ENCODE results near the gene CDH13.

The CDH13 gene

GRCh38 chr16:82855471-82855870 lies 228.7 kb downstream of the CDH13 start:
- DNase-seq = no peak

DNA sequence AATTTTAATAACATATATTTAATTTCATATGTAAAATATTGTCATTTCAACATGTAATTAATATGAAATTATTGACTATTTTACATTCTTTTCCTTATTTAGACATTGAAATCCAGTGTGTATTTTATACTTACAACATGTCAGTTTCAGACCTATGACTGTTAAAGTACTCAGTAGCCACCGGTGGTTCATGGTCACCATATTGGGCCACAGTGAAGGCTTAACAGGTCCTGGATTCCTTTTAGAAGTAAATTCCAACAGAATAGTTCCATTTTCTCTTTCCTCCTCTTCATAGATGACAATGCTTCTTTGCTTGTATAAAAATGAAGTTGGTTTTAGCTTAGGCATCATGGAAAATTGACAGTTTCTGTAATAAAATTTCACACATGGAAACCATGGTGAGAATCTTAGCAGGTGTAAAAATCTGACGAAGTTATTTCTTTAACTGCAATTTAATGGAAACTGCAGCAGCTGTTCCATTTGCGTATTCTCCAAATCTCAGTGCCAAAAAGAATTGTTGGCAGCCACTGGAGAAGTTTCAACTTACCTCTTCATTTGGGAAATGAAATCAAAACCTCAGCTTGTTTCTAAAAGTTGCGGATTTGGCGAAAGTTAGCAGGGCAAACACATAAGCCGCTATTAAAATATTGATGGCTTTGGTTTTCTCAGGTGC lies 231.1 kb downstream of the CDH13 start:
- no peak for DNase-seq

GRCh38 chr16:82859662-82860061 lies 232.9 kb downstream of the CDH13 start:
- no peak for DNase-seq

- DNase-seq = no peak
Observed at GRCh38 chr16:82860071-82860470, 233.3 kb downstream of the CDH13 start.

- no peak for DNase-seq
Observed at GRCh38 chr16:82862057-82862456, 235.3 kb downstream of the CDH13 start.

DNA sequence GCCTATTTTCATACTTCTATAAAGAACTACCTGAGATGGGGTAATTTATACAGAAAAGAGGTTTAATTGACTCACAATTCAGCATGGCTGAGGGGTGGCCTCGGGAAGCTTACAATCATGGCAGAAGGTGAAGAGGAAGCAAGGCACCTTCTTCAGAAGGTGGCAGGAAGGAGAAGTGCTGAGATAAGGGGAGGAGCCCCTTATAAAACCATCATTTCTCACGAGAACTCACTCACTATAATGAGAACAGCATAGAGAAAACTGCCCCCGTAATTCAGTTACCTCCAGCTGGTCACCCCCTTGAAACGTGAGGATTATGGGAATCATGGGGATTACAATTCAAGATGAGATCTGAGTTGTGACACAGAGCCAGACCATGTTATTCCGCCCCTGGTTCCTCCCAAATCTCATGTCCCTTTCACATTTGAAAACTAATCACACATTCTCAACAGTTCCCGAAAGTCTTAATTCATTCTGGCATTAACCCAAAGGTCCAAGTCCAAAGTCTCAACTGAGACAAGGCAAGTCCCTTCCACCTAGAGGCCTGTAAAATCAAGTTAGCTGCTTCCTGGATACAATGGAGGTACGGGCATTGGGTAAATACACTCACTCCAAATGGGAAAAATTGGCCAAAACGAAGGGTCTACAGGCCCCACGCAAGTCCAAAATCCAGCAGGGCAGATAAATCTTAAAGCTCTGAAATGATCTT lies 237.7 kb downstream of the CDH13 start:
- no peak for DNase-seq

DNA sequence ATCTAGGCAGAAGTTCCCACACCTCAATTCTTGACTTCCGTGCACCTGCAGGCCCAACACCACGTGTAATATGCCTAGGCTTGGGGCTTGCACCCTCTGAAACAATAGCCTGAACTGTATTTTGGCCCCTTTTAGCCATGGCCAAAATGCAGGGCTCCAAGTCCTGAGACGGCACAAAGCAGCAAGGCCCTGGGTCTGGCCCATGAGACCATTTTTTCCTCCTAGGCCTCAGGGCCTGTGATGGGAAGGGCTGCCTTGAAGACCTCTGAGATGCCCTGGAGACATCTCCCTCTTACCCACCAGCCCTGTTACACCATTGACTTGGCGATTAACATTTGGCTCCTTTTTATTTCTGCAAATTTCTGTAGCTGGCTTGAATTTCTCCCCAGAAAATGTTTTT lies 238.6 kb downstream of the CDH13 start:
- DNase-seq = no peak

DNA sequence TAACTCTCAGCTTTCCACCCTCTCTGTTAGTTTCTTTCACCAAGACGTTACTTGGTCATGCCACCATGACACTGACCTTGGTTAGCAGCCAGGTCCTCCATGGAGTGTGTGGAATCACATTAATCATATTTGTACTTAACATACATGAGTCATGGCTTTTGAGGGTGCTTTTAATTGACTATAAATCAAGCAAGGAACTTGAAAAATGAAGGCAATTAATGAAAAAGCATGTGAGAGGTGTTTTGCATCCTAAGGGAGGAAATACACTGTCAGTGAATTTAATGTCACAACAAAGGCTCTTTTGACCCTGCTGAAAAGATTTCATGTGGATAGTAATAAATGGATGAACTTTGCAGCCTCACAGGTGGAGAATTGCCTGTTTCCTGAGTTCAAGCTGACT lies 240.7 kb downstream of the CDH13 start:
- no peak for DNase-seq

GRCh38 chr16:82874271-82874670 lies 247.5 kb downstream of the CDH13 start:
- no peak for DNase-seq

- DNase-seq = no peak
Observed at GRCh38 chr16:82874672-82875071, 247.9 kb downstream of the CDH13 start.

DNA sequence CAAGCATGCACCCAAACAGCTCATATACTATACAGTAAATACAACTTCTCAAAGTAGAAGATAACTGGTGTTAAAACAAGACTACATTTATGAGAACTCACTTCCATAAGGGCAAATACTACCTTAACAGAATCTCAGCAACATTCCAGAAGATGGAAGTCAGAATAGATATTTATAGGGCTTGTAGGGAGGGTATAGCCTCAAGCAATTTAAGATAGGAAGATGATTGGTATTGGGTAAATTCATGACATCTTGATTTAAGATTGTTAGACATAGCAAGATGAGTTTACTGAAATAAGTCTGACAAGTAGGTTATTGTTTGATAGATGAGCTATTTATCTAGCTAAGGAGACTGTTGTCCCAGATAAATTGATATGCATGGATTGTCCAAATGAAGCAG lies 250.2 kb downstream of the CDH13 start:
- no peak for DNase-seq

GRCh38 chr16:82878466-82878865 lies 251.7 kb downstream of the CDH13 start:
- DNase-seq = no peak

DNA sequence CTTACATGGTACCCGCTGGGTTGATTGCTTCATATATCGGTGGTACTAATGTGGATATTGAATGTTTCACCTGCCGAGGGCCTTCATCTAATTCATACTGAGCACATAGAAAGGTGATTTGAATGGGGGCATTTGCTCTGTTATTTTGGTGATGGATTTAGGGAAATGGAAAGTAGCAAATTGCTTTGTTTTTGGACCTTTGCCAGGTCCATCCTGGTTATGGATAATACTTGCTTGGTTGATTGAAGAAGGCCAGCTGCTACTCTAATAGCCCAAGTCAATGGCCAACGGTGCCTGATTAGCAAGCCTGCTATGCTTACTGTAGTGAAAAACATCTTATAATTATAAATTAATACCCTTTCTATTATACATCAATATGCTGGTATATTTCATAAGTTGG lies 253.6 kb downstream of the CDH13 start:
- no peak for DNase-seq

- DNase-seq = no peak
Observed at GRCh38 chr16:82881516-82881915, 254.7 kb downstream of the CDH13 start.

DNA sequence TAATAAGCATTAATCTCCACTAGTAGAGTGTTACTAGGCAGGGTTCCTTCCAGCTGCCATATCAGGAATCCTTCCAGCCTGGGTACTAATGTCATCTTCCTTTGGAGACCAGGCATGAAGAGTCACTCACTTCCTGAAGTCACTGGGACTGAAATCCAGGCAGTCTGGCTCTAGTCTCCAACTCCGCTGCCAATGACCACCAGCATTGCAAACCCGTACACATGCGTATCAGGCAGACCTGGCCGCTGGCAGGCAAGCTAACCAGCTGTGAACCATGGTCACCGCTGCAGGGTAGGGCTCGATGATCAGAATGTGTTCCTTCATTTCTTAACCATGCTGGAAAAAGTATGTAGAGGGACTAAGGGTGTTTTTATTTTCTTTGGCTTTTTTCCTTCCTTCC lies 255.5 kb downstream of the CDH13 start:
- no peak for DNase-seq

DNA sequence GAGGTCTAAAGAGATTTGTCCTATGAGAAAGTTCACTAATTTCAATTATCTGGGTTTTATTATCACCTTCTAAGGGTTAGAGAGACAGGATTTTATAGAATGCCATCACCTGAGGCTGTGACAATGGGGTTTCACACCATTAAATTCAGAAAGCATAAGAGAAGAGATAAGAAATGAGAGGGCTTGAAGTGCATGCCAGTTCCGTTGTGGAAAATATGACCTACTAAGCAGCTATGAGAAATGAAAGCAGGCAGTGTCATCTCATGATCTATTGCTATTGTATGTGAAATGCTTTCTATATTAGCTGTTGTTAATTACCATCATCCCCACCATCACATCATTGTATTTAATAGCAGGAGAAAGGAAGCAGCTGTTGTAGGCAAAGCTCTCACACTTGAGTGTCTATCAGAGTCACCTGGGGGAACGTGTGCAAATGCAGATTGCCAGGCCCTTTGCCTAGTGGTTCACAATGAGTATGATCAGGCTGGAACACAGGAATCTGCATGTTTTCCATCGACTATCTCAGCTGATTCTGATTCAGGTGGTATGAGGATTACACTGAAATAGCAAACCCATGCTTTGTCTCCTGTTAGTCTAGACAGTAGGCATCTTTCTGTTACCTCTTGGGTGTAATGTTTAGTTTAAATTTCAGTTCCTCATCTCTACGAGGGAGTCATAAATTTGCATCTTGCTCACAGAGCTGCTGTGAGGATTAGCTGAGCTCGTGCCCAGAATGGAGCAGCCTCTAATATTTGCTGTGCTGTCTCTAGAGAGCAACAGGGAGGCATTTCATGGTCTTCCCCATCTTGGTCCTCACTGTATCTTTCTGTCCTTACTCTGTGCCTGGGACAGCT lies 256.4 kb downstream of the CDH13 start:
- DNase-seq = no peak

DNA sequence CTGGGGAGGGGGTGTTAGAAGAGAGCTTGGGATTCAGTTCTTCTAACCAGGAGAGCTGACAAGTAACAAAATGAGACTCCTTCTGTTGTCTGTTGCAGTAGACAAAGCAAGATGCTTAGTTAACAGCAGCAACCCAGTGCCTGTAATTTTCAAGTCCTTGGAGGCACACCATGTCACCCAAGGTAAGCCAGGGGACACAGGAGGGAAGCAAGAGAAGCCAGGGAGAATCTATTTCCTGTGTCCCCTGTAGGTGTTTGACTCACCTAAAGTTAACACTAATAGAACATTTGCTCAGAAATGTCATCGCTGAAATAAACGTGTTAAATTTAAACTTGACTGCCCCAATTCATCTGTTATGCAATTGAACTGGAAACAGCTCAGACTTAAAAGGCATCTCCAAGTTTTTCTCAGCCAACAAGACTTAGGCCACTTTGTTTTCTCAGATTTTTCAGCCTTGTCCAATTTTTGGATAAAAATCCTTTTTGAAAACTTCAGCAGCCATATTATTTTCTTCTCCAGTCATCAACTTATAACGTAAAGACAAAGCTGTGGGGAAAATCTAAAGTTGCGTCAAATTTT lies 257.6 kb downstream of the CDH13 start:
- no peak for DNase-seq

GRCh38 chr16:82886146-82886545 lies 259.4 kb downstream of the CDH13 start:
- no peak for DNase-seq

DNA sequence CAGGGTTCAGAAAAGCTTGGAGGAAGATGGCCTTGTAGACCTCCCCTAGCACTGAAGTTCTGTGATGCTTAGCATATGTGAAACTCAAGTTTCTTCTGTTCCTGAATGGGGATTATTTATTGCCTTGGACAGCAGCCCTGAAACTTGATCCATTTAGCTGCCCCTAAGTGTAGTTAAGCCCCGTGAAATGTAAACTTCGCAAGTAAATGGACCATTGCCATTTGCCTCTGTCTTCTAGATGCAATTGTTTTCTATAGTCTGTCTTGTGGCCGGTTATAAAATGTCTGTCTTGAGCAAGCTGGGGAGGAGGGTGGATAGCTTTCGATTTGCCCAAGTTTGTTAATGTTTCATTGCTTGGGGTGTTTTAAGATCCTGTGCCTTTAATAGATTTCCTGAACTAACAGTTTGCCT lies 261.8 kb downstream of the CDH13 start:
- DNase-seq = no peak

GRCh38 chr16:82891424-82891823 lies 264.7 kb downstream of the CDH13 start:
- no peak for DNase-seq

DNA sequence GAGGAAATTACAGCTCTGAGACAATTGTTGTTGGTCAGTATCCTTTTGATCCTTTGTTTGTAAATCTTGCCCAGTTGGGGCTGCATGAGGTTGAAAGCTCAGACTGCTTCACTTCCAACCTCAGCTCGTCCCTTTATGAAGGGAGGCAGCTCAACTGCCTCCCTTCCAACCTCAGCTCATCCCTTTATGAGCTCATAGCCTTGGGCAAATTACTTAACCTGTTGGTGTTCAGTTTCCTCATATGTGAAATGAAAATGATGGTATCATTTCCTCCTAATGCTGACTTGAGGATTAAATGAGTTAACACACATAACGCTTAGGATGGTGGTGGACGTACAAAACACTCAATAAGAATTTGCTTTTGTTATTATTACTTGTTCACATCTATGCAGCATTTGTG lies 265.1 kb downstream of the CDH13 start:
- no peak for DNase-seq

DNA sequence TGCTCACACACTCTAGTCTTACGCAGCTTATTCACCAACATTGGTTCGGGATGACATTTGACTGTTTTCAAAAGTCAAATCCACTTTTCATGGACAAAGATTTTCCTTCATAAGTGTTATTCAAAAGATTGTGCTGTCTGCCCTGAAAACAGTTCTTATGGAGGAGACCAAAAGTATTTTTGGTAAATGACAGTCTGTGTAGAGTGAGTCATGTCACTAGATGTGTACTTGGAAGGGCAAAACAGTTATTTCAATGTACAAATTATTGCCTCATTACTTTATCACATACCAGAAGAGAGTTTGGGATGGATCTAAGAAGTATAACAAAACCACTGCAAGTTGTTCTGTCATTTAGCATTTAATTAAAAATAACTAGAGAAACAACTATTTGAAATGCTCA lies 265.6 kb downstream of the CDH13 start:
- no peak for DNase-seq

GRCh38 chr16:82895843-82896242 lies 269.1 kb downstream of the CDH13 start:
- DNase-seq = no peak

- no peak for DNase-seq
Observed at GRCh38 chr16:82899006-82899405, 272.2 kb downstream of the CDH13 start.

Data from DMS 273 treated with DMSO at 0.1 percent for 48 hours (cell line).